K562 (cell line): Measurements from ENCODE around the gene TGFB1I1. TPM values are rescaled to one million over a fixed set of nuclear protein-coding genes. Genes with fewer than 3 reads are reported as not detected.

Source experiments
- ATAC-seq: fragments of 200-7000 bp; cut with Tn5 transposase; 3 replicates; pipeline ENCODE4 v1.9.1; 2020; ENCODE audit warnings: moderate library complexity
- BruUV-seq: library from RNA; stranded (reverse); fragments of 400-500 nt; replicated peaks from 2 replicates; lab custom pipeline; 2021; lab: Mats Ljungman, UMichigan
- CTCF ChIA-PET: fragments of 300-600 bp; formaldehyde crosslinking; extraction: SDS; loops from one replicate; lab custom pipeline; 2021; ENCODE audit warnings: low intra/inter-chr PET ratio; lab: Yijun Ruan, JAX
- POLR2A ChIA-PET: fragments of 300-600, 350-650 bp; sonication (Branson Sonifier 250); formaldehyde crosslinking; extraction: SDS; loops from one replicate; lab custom pipeline; 2021; ENCODE audit warnings: antibody characterized with exemption, inconsistent platforms; lab: Yijun Ruan, JAX
- DNase-seq, 4 experiments: peaks; one replicate each; pipeline versions ENCODE4 v3.0.0 to v3.0.0-alpha.2; 2011 to 2018; ENCODE audit warnings: low spot score in 3 of 4, mixed read lengths in 3 of 4; ENCODE audit errors: extremely low read depth in 1 of 4
- FAIRE-seq: peaks from 2 replicates; lab custom pipeline; 2011; peaks lifted over from hg19 to GRCh38; lab: Jason Lieb, UNC
- H2AFZ ChIP-seq: 2 replicates; pipeline ENCODE4 v1.6.0; 2011; ENCODE audit warnings: low read depth, low read length, control low read depth, inconsistent platforms
- H3K27ac ChIP-seq: fragments of 200-600 bp; 3 replicates; pipeline ENCODE4 v1.8.0; 2011; ENCODE audit warnings: low read depth, mild to moderate bottlenecking, control low read depth, inconsistent platforms, low read length, moderate library complexity, mixed read lengths; ENCODE audit errors: extremely low read depth
- H3K27me3 ChIP-seq, 2 experiments: fragments of 300-600 bp in 1 of 2; 2 replicates in 1 of 2; 3 replicates in 1 of 2; pipeline versions ENCODE4 v1.6.0 to v1.8.0; 2011; ENCODE audit warnings: inconsistent platforms in 2 of 2, low read length in 2 of 2, mild to moderate bottlenecking in 1 of 2, mixed read lengths in 1 of 2, moderate library complexity in 1 of 2; ENCODE audit not compliant: control insufficient read depth in 2 of 2, insufficient read depth in 2 of 2
- H3K36me3 ChIP-seq: fragments of 300-600 bp; 3 replicates; pipeline ENCODE4 v1.8.0; 2011; ENCODE audit warnings: mild to moderate bottlenecking, low read length, inconsistent platforms; ENCODE audit not compliant: control insufficient read depth, insufficient read depth
- H3K4me1 ChIP-seq, 2 experiments: fragments of 200-600 bp in 1 of 2; replicated peaks in 1 of 2; 2 replicates in 1 of 2; 3 replicates in 1 of 2; pipeline versions ENCODE4 v1.5.1 to v1.8.0; 2011; ENCODE audit warnings: inconsistent platforms in 2 of 2, low read length in 2 of 2, mild to moderate bottlenecking in 1 of 2, mixed read lengths in 1 of 2, moderate library complexity in 1 of 2; ENCODE audit not compliant: control insufficient read depth in 2 of 2, insufficient read depth in 2 of 2
- H3K4me2 ChIP-seq: 2 replicates; pipeline ENCODE4 v1.6.1; 2011; ENCODE audit warnings: low read length, control low read depth, inconsistent platforms, mixed read lengths; ENCODE audit not compliant: insufficient read depth
- H3K4me3 ChIP-seq: fragments of 200-600 bp; sonication (generic), shearing (Covaris generic); 2 replicates; pipeline ENCODE4 v1.5.1; 2016; ENCODE audit warnings: control low read depth, inconsistent platforms
- H3K79me2 ChIP-seq: fragments of 200-600 bp; 3 replicates; pipeline ENCODE4 v1.8.0; 2011; ENCODE audit warnings: low read length, inconsistent platforms; ENCODE audit not compliant: control insufficient read depth, insufficient read depth
- H3K9ac ChIP-seq, 2 experiments: 2 replicates each; pipeline versions ENCODE4 v1.6.0 to v1.6.1; 2011; ENCODE audit warnings: low read depth in 2 of 2, low read length in 2 of 2, control low read depth in 1 of 2, inconsistent platforms in 1 of 2, mild to moderate bottlenecking in 1 of 2, mixed read lengths in 1 of 2; ENCODE audit not compliant: insufficient read depth in 1 of 2
- H3K9me1 ChIP-seq: one replicate; pipeline ENCODE4 v1.6.0; 2011; ENCODE audit warnings: inconsistent platforms, mild to moderate bottlenecking, low read length, moderate library complexity; ENCODE audit not compliant: control insufficient read depth, insufficient read depth
- H3K9me3 ChIP-seq: replicated peaks from 2 replicates; pipeline ENCODE4 v1.5.1; 2011; ENCODE audit warnings: low read depth, low read length, inconsistent platforms; ENCODE audit not compliant: control insufficient read depth, insufficient read depth
- H4K20me1 ChIP-seq: replicated peaks from 2 replicates; pipeline ENCODE4 v1.6.1; 2011; ENCODE audit warnings: low read length, inconsistent platforms, mixed read lengths; ENCODE audit not compliant: control insufficient read depth, insufficient read depth
- BHLHE40 ChIP-seq: IDR thresholded peaks from 2 replicates; pipeline ENCODE4 v1.6.1; 2011; ENCODE audit warnings: low read length, improper control_type of control experiment
- DIDO1 ChIP-seq: fragments of 450-650 bp; IDR thresholded peaks from 2 replicates; pipeline ENCODE4 v1.6.1; 2016; ENCODE audit warnings: low read depth, missing biosample characterization, missing genetic modification characterization
- HDAC1 ChIP-seq, 2 experiments: fragments of 450-650 bp; IDR thresholded peaks; 2 replicates each; pipeline ENCODE4 v1.6.1; 2016 to 2017; ENCODE audit warnings: inconsistent platforms in 1 of 2, mild to moderate bottlenecking in 1 of 2, moderate library complexity in 1 of 2
- HMG20A ChIP-seq: fragments of 450-650 bp; formaldehyde crosslinking; conservative IDR thresholded peaks from 2 replicates; pipeline ENCODE4 v1.4.0; 2020; ENCODE audit warnings: mild to moderate bottlenecking, mixed read lengths
- NFIX ChIP-seq: fragments of 250-450 bp; sonication (Bioruptor Pico); IDR thresholded peaks from 2 replicates; pipeline ENCODE4 v1.4.0; 2020; ENCODE audit warnings: low read depth, mild to moderate bottlenecking, moderate library complexity
- RFX5 ChIP-seq: IDR thresholded peaks from 2 replicates; pipeline ENCODE4 v1.6.1; 2011; ENCODE audit warnings: low read depth, mild to moderate bottlenecking, improper control_type of control experiment, low read length
- ZNF347 ChIP-seq: fragments of 450-650 bp; formaldehyde crosslinking; IDR thresholded peaks from 2 replicates; pipeline ENCODE4 v1.4.0; 2020; ENCODE audit warnings: low read depth, mild to moderate bottlenecking, moderate library complexity
- ZNF592 ChIP-seq: fragments of 450-650 bp; IDR thresholded peaks from 2 replicates; pipeline ENCODE4 v1.6.1; 2017; ENCODE audit warnings: antibody characterized with exemption, mild to moderate bottlenecking
- ZNF644 ChIP-seq: fragments of 200-800 bp; sonication (Bioruptor generic); IDR thresholded peaks from 2 replicates; pipeline ENCODE4 v1.6.1; 2016; ENCODE audit warnings: low read depth, missing genetic modification characterization, missing compliant biosample characterization
- ZNF780A ChIP-seq: fragments of 250-450 bp; sonication (Bioruptor Pico); IDR thresholded peaks from 2 replicates; pipeline ENCODE4 v1.5.0; 2021; ENCODE audit warnings: mild to moderate bottlenecking
- WGBS: fragments of 100-300 bp; shearing (Covaris generic); methylation state at CpG from one replicate; pipeline ENCODE4 v1.1.6; 2016; ENCODE audit warnings: low coverage, mixed read lengths; ENCODE audit not compliant: insufficient coverage; ENCODE audit errors: missing lambda C conversion rate; 5-methylcytosine and 5-hydroxymethylcytosine counted together
- in situ Hi-C: fragments of 300-500 bp; cut with MboI; formaldehyde crosslinking; loops from 4 replicates; pipeline ENCODE4 v1.15.0; 2018; ENCODE audit warnings: inconsistent platforms, mixed read lengths
- intact Hi-C: fragments of 100-400 bp; cut with micrococcal nuclease; formaldehyde crosslinking; loops from 2 replicates; pipeline ENCODE4 v1.14.2; 2022
- polyA plus RNA-seq, 8 experiments: library from polyadenylated mRNA; depleted of rRNA in 4 of 8; stranded (reverse) in 5 of 8; unstranded in 3 of 8; fragments of >200 nt; fragmentation: Nextera tagmentation in 2 of 8; fragmentation: Illumina TruSeq in 1 of 8; extraction: Ambion mirVana in 2 of 8; extraction: Trizol in 1 of 8; gene quantifications; 2 replicates each; pipeline versions ENCODE4 v1.2.1 to v1.2.3, GENCODE V29; 2011 to 2014; ENCODE audit warnings: inconsistent platforms in 1 of 8, missing spikeins in 1 of 8
- total RNA-seq, 7 experiments: library from RNA; depleted of rRNA in 6 of 7; stranded (reverse); fragments of >200 nt in 6 of 7; fragmentation: Illumina TruSeq in 2 of 7; extraction: Trizol in 2 of 7; gene quantifications; 2 replicates each; pipeline versions ENCODE4 v1.2.1 to v1.2.3, GENCODE V29; 2011 to 2021; ENCODE audit warnings: low replicate concordance in 1 of 7
- TF ChIP-seq, protein P1 (sequence below): fragments of 250-450 bp; sonication (Bioruptor Pico); IDR thresholded peaks from 2 replicates; pipeline ENCODE4 v1.4.0; 2020; ENCODE audit warnings: mild to moderate bottlenecking
- TF ChIP-seq, protein P2 (sequence below): sonication (generic); formaldehyde crosslinking; IDR thresholded peaks from 2 replicates; pipeline ENCODE4 v1.8.0; 2022; ENCODE audit warnings: missing genetic modification reagents, mild to moderate bottlenecking, moderate library complexity, borderline replicate concordance

TGFB1I1 gene
- total and polyA plus RNA-seq, 9 of the 15 experiments (the other 6 are each of a cell fraction or from before 2014, with no cell fraction given): 0.04 to 0.91 (median 0.19) TPM

DNA sequence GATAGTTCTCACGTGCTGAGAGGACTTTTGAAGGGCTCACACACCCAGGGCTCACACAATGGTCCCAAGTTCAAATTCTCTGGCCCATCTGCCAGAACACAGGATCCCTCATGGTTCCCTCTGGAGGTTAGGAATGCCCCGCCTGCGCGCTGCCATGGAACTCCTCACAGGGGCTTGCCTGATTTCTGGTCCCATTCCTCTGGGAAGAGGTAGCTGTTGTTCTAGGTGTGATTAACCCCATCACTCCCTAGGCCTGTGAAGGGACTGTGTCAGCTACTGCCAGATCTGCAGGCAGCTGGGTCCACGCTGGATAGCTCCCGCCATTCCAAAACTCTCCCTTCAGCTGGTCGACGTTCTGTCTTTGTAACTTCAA is 15.0 kb upstream of the TGFB1I1 start:
- Histone ChIP-seq H3K4me3 (peak overlapping the region; percentile 83), H3K27ac (peak overlapping the region; percentile 12; the same call in 1 of the 3 replicates), H4K20me1 (peaks cover 4% of the 10 kb centered on the region), H3K4me1 (peaks cover 49 to 65% of the 10 kb centered on the region in 2 experiments), H3K36me3 (peaks cover 29% of the 10 kb centered on the region; the same call in 1 of the 3 replicates), H3K27me3 (no peaks in the 10 kb centered on the region), H3K9me1 (no peaks in the 10 kb centered on the region), H2AFZ (no peak overlapping the region), H3K9ac (peak overlapping the region; percentile 98 to 100), H3K4me2 (peak overlapping the region; percentile 97), H3K9me3 (no peaks in the 10 kb centered on the region), H3K79me2 (peaks cover 63% of the 10 kb centered on the region)
- DNase-seq (peak in 2 of 4 experiments; percentile 3 to 4), FAIRE-seq (no peak), ATAC-seq (no peak)
- WGBS: 33% methylated on average over 8 of the region's 8 CpGs
- ChIA-PET CTCF (no interaction called here), POLR2A (interaction anchor here (0.6 to 0.8 kb wide), 2 partner anchors 258 to 277 kb away, joined by 3 read pairs; no protein-coding TSS in a partner anchor)
- intact Hi-C loops: loop anchor here (5.0 to 10.0 kb wide), 3 partner anchors 50 to 502 kb away; partner anchors contain the start of genes RUSF1 and SETD1A
- BruUV-seq: no TSS peak
- in situ Hi-C loops: loop anchor here (10.0 kb wide), 1 partner anchor 238 kb away; no protein-coding TSS in a partner anchor
- no peak for TF ChIP-seq ZNF347 (CRISPR knock-in tag)
- TF ChIP-seq, protein P1, sequence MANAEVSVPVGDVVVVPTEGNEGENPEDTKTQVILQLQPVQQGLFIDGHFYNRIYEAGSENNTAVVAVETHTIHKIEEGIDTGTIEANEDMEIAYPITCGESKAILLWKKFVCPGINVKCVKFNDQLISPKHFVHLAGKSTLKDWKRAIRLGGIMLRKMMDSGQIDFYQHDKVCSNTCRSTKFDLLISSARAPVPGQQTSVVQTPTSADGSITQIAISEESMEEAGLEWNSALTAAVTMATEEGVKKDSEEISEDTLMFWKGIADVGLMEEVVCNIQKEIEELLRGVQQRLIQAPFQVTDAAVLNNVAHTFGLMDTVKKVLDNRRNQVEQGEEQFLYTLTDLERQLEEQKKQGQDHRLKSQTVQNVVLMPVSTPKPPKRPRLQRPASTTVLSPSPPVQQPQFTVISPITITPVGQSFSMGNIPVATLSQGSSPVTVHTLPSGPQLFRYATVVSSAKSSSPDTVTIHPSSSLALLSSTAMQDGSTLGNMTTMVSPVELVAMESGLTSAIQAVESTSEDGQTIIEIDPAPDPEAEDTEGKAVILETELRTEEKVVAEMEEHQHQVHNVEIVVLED (CRISPR knock-in tag): no peak
- no peak for TF ChIP-seq ZNF644 (tag)
- no peak for TF ChIP-seq ZNF780A (CRISPR knock-in tag)
- 0 out of 2 replicates have a peak, but pooled peaks have one; percentile 28 for TF ChIP-seq ZNF592
- no peak for TF ChIP-seq HDAC1 (IDR thresholded peaks at IDR 0.05)
- 0 out of 2 replicates have a peak, but pooled peaks have one; percentile 13 for TF ChIP-seq BHLHE40
- no peak for TF ChIP-seq DIDO1 (tag)
- TF ChIP-seq HMG20A (CRISPR knock-in tag): no peak
- no peak for TF ChIP-seq NFIX (CRISPR knock-in tag)
- TF ChIP-seq, protein P2, sequence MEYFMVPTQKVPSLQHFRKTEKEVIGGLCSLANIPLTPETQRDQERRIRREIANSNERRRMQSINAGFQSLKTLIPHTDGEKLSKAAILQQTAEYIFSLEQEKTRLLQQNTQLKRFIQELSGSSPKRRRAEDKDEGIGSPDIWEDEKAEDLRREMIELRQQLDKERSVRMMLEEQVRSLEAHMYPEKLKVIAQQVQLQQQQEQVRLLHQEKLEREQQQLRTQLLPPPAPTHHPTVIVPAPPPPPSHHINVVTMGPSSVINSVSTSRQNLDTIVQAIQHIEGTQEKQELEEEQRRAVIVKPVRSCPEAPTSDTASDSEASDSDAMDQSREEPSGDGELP (CRISPR knock-in tag): peak; percentile 45; the same call in 1 of the 2 replicates
- no peak for TF ChIP-seq RFX5
